Measurements from ENCODE around the gene TPI1. TPM values are rescaled to one million over a fixed set of nuclear protein-coding genes. Genes with fewer than 3 reads are reported as not detected.

TPI1 gene
- polyA plus RNA-seq, 1 of the 3 experiments (the other 2 are of a cell fraction), result 1,175 TPM

DNA sequence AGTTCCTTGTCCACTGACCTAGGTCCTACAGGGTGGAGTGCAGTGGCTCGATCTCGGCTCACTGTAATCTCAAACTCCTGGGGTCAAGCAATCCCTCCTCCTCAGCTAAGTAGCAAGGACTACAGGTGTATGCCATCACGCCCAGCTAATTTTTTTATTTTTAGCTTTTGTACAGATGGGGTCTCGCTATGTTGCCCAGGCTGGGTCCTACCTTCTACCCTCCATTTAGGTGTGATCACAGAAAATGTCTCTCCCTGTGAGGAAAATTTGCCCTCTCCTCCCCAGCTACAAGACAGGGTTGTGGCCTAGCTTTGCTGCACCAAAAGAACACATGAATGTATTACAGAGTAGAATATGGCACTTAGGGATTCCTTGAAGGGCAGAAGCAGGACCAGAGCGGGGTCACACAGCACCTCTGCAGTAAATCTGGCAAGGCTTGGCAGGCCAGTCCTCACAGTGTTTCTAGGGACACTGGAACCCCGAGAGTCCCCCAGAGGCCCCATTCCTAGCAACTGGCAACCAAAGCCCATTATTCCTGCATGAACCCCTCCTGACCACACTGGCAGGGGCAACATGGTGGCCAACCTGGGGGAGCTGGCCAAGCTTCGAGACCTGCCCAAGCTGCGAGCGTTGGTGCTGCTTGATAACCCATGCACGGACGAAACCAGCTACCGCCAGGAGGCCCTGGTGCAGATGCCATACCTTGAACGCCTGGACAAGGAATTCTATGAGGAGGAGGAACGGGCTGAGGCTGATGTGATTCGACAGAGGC lies 45.0 kb downstream of the TPI1 start:
- Histone ChIP-seq H2AFZ (ENCODE audit: low read depth) (no peak overlapping the region), H3K4me2 (no peak overlapping the region), H3K9ac (no peak overlapping the region), H3K4me1 (ENCODE audit: control insufficient read depth in 1 of 2, insufficient read depth in 2 of 2, low read depth in 1 of 2, low read length in 1 of 2) (peaks cover 14 to 18% of the 10 kb centered on the region in 2 experiments; a peak in 2 of 4 replicates), H3K9me2 (no peaks in the 10 kb centered on the region), H3K9me3 (no peaks in the 10 kb centered on the region), H3K27me3 (ENCODE audit: insufficient read depth) (no peaks in the 10 kb centered on the region), H3K79me2 (ENCODE audit: insufficient read depth) (peaks cover 13% of the 10 kb centered on the region; the same call in 1 of the 2 replicates), H3K27ac (ENCODE audit: low read depth in 2 of 2, low read length in 1 of 2) (no peak overlapping the region), H3K36me3 (replicated peaks in 1 of 2; ENCODE audit: control insufficient read depth in 1 of 2, insufficient read depth in 2 of 2, low read length in 1 of 2) (peaks cover 0 to 5% of the 10 kb centered on the region in 2 experiments), H3K4me3 (ENCODE audit: low read depth in 2 of 2, low read length in 1 of 2) (no peak overlapping the region), H3F3A (replicated peaks; ENCODE audit: insufficient read depth) (peaks cover 4% of the 10 kb centered on the region), H4K20me1 (ENCODE audit: insufficient read depth) (no peaks in the 10 kb centered on the region)
- ChIA-PET POLR2A (interaction anchor here (1.1 to 4.2 kb wide), 5 partner anchors 10 to 46 kb away, joined by 3 to 21 read pairs (median 7); no protein-coding TSS in a partner anchor), CTCF (interaction anchor here (0.6 to 9.6 kb wide), 11 partner anchors 13 to 232 kb away, joined by 3 to 62 read pairs (median 5); partner anchors contain the start of genes C12orf57 and RNU7-1)
- WGBS (ENCODE audit: low lambda C conversion rate), result 96% methylated on average over 15 of the region's 15 CpGs
- TF ChIP-seq RXRA (IDR thresholded peaks at IDR 0.05; ENCODE audit: borderline replicate concordance, low read depth), result no peak
- no peak for DNase-seq

DNA sequence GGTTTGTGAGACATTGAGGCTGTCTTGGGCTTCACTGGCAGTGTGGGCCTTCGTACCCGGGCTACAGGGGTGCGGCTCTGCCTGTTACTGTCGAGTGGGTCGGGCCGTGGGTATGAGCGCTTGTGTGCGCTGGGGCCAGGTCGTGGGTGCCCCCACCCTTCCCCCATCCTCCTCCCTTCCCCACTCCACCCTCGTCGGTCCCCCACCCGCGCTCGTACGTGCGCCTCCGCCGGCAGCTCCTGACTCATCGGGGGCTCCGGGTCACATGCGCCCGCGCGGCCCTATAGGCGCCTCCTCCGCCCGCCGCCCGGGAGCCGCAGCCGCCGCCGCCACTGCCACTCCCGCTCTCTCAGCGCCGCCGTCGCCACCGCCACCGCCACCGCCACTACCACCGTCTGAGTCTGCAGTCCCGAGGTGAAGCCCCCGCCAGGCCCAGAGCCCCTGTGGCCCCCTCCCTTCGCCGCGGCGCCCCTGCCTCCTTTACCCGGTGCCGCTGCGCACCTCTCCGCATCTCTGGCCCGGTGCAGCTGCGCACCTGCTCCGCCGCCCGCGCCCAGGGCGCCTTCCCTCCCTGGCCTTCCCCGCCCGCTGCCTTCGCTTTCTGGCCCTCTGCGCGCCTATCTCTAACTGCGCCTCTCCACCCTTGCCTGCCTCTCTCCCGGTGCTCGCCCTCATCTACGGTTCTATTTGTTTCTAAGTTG lies 47.1 kb downstream of the TPI1 start, which contains the start of gene ENO2:
Gene ENO2 (plus strand): TSS at position 335 of the 701 bp plus-strand sequence. CDS start 1,253 bp downstream, outside the sequence.
- Histone ChIP-seq H3K27me3 (ENCODE audit: insufficient read depth) (no peaks in the 10 kb centered on the region), H3K9me2 (no peaks in the 10 kb centered on the region), H3F3A (replicated peaks; ENCODE audit: insufficient read depth) (peaks cover 4% of the 10 kb centered on the region), H3K4me3 (ENCODE audit: low read depth in 2 of 2, low read length in 1 of 2) (peak within 1 kb of the TSS; percentile 69 to 92), H3K9me3 (no peaks in the 10 kb centered on the region), H3K27ac (ENCODE audit: low read depth in 2 of 2, low read length in 1 of 2) (peak within 1 kb of the TSS; percentile 49 to 82), H2AFZ (ENCODE audit: low read depth) (peak within 1 kb of the TSS; percentile 91), H3K9ac (peak within 1 kb of the TSS; percentile 75), H3K4me2 (peak within 1 kb of the TSS; percentile 97), H3K4me1 (ENCODE audit: control insufficient read depth in 1 of 2, insufficient read depth in 2 of 2, low read depth in 1 of 2, low read length in 1 of 2) (peaks cover 14 to 18% of the 10 kb centered on the region in 2 experiments; a peak in 2 of 4 replicates), H3K79me2 (ENCODE audit: insufficient read depth) (peaks cover 13% of the 10 kb centered on the region; the same call in 1 of the 2 replicates), H4K20me1 (ENCODE audit: insufficient read depth) (no peaks in the 10 kb centered on the region), H3K36me3 (replicated peaks in 1 of 2; ENCODE audit: control insufficient read depth in 1 of 2, insufficient read depth in 2 of 2, low read length in 1 of 2) (peaks cover 0 to 7% of the 10 kb centered on the region in 2 experiments)
- WGBS (ENCODE audit: low lambda C conversion rate), result 8% methylated on average over 15 of the region's 68 CpGs
- ChIA-PET CTCF (interaction anchor here (0.7 to 9.6 kb wide), 8 partner anchors 11 to 47 kb away, joined by 3 to 62 read pairs (median 6); partner anchors contain the start of genes C12orf57, RNU7-1 and SPSB2), POLR2A (interaction anchor here (0.7 to 4.2 kb wide), 11 partner anchors 9 to 49 kb away, joined by 3 to 21 read pairs (median 4); partner anchors contain the start of genes ATN1, C12orf57, RNU7-1 and SPSB2)
- DNase-seq, result peak; percentile 91
- TF ChIP-seq MXI1 (IDR thresholded peaks at IDR 0.05; ENCODE audit: low read depth, low read length) (peak; percentile 29; the same call in 1 of the 2 replicates), TEAD4 (IDR thresholded peaks at IDR 0.05; ENCODE audit: borderline replicate concordance, insufficient read depth) (no peak), TAF1 (IDR thresholded peaks at IDR 0.05; ENCODE audit: borderline replicate concordance, low read depth, low read length) (no peak), CHD2 (IDR thresholded peaks at IDR 0.05; ENCODE audit: low read length, partially characterized antibody) (no peak), RAD21 (IDR thresholded peaks at IDR 0.05; ENCODE audit: low read length) (no peak), FOSL2 (IDR thresholded peaks at IDR 0.05; ENCODE audit: borderline replicate concordance, low read depth) (peak; percentile 64; the same call in 1 of the 2 replicates), ELF1 (IDR thresholded peaks at IDR 0.05) (no peak), NFIC (IDR thresholded peaks at IDR 0.05; ENCODE audit: borderline replicate concordance) (no peak), IRF3 (IDR thresholded peaks at IDR 0.05; ENCODE audit: low read depth, low read length) (no peak), JUND (IDR thresholded peaks at IDR 0.05) (no peak; the same call in 1 of the 2 replicates), USF1 (IDR thresholded peaks at IDR 0.05; ENCODE audit: borderline replicate concordance, low read depth) (peak; percentile 89), TCF12 (IDR thresholded peaks at IDR 0.05) (no peak), NRF1 (IDR thresholded peaks at IDR 0.05; ENCODE audit: low read depth, low read length) (no peak), GABPA (IDR thresholded peaks at IDR 0.05; ENCODE audit: low read depth) (no peak), MAX (IDR thresholded peaks at IDR 0.05; ENCODE audit: low read depth) (peak; percentile 36; the same call in 1 of the 2 replicates), SMC3 (IDR thresholded peaks at IDR 0.05; ENCODE audit: low read depth, low read length) (no peak), SIN3A (IDR thresholded peaks at IDR 0.05; ENCODE audit: borderline replicate concordance, low read depth, low read length) (no peak), USF2 (IDR thresholded peaks at IDR 0.05; ENCODE audit: borderline replicate concordance, low read depth, low read length) (peak; percentile 21; the same call in 1 of the 2 replicates), FOXJ3 (CRISPR knock-in tag; IDR thresholded peaks at IDR 0.05) (no peak), CTCF (IDR thresholded peaks at IDR 0.05) (no peak)

Data from SK-N-SH (cell line).